GM18861 (cell line): ENCODE data around the gene ERCC1.
"Not testable (repeated sequence)": the region's sequence is repeated elsewhere in the genome, so short reads cannot be mapped to it uniquely, and the experiment has no call there.

Experiments
- ATAC-seq: cut with Tn5 transposase; IDR thresholded peaks from one replicate; pipeline ENCODE4 v1.9.1; 2021; ENCODE audit not compliant: unreplicated experiment

ERCC1 gene

GRCh38 chr19:45455707-45456499, 32.2 kb upstream of the ERCC1 start:
- peak; percentile 39 for ATAC-seq

- no peak for ATAC-seq
Observed at GRCh38 chr19:45451850-45452387, 28.2 kb upstream of the ERCC1 start.

- peak; percentile 6 for ATAC-seq
Observed at GRCh38 chr19:45451131-45451849, 27.6 kb upstream of the ERCC1 start.

- ATAC-seq: no peak
Observed at GRCh38 chr19:45450012-45450333, 26.3 kb upstream of the ERCC1 start.

GRCh38 chr19:45448887-45449299, 25.2 kb upstream of the ERCC1 start:
- no peak for ATAC-seq

- ATAC-seq: no peak
Observed at GRCh38 chr19:45448425-45448756, 24.7 kb upstream of the ERCC1 start.

GRCh38 chr19:45446944-45447343, 23.2 kb upstream of the ERCC1 start:
- ATAC-seq: no peak

- no peak for ATAC-seq
Observed at GRCh38 chr19:45446295-45446694, 22.6 kb upstream of the ERCC1 start.

GRCh38 chr19:45445139-45445538, 21.4 kb upstream of the ERCC1 start:
- no peak for ATAC-seq

GRCh38 chr19:45444318-45445041, 20.8 kb upstream of the ERCC1 start:
- ATAC-seq: peak; percentile 43

- no peak for ATAC-seq
Observed at GRCh38 chr19:45443462-45444317, 20.0 kb upstream of the ERCC1 start.

- ATAC-seq: no peak
Observed at GRCh38 chr19:45442778-45443461, 19.2 kb upstream of the ERCC1 start.

- no peak for ATAC-seq
Observed at GRCh38 chr19:45442408-45442777, 18.7 kb upstream of the ERCC1 start.

- no peak for ATAC-seq
Observed at GRCh38 chr19:45440873-45441654, 17.3 kb upstream of the ERCC1 start.

GRCh38 chr19:45440259-45440638, 16.5 kb upstream of the ERCC1 start:
- ATAC-seq: no peak

GRCh38 chr19:45439569-45440258, 16.0 kb upstream of the ERCC1 start:
- ATAC-seq: peak; percentile 46

- ATAC-seq: no peak
Observed at GRCh38 chr19:45439190-45439568, 15.5 kb upstream of the ERCC1 start.

GRCh38 chr19:45437328-45437727, 13.6 kb upstream of the ERCC1 start:
- ATAC-seq: no peak

- not testable (repeated sequence) for ATAC-seq
Observed at GRCh38 chr19:45432543-45432942, 8.8 kb upstream of the ERCC1 start.
